Measurements from ENCODE around the gene CDPF1. TPM values are rescaled to one million over a fixed set of nuclear protein-coding genes. Genes with fewer than 3 reads are reported as not detected.
A peak's percentile ranks its signal among the peaks of the same experiment; 100 is the strongest.

The CDPF1 gene
- total and polyA plus RNA-seq, 2 of the 4 experiments (the other 2 are of a cell fraction), result 11.5 to 14.5 TPM

DNA sequence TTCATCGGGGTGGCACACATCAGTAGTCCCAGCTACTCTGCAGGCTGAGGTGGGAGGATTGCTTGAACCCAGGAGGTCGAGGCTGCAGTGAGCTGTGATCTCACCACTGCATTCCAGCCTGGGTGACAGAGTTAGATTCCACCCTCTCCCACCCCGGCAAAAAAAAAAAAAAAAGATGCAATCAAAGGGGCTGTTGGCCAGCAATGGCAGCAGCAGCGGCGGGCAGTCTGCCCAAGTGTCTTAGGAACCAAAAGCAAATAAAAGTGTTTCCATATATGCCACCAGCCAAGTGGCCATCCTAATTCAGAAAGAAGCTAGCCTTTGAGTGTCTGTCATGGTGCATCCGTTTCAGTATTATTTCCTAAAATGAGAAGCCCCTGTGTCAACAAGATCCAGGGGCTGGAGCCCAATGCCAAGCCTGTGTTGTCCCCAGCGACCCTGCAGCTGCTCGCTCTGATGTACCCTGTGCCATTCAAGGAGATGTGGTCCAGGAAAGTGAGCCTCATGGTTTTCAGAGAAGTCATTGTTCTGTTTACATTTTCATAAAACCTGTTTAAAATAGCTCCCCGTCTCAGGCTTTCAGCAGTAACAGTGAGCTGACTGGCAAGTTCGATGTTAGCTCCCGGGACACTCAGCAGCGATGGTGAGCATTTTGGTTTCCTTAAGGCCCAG, 12.5 kb downstream of the CDPF1 start:
- whole genome bisulfite sequencing, 2 experiments (ENCODE audit: extremely low coverage in 2 of 2, insufficient read length in 1 of 2), result 72% methylated on average over 2 of the region's 12 CpGs; no CpG with 5 or more reads in 1 of the 2 experiments
- Histone ChIP-seq H3K9me3 (ENCODE audit: control insufficient read depth, insufficient read depth, low read length) (no peaks in the 10 kb centered on the region), H2AFZ (replicated peaks; ENCODE audit: low read length, poor library complexity) (no peak overlapping the region), H3K9ac (ENCODE audit: low read depth, low read length) (no peak overlapping the region), H2BK120ac (ENCODE audit: low read depth, low read length) (no peak overlapping the region), H3K4ac (ENCODE audit: low read depth, low read length) (no peak overlapping the region), H3K4me1 (ENCODE audit: control insufficient read depth, insufficient read depth, low read length) (peaks cover 5% of the 10 kb centered on the region), H3K79me1 (ENCODE audit: low read depth in 1 of 2, low read length in 2 of 2) (no peaks in the 10 kb centered on the region), H2AK5ac (ENCODE audit: low read depth, low read length) (no peak overlapping the region), H2BK15ac (ENCODE audit: low read depth, low read length) (no peak overlapping the region), H3K4me3 (ENCODE audit: insufficient read depth, low read depth, low read length) (no peak overlapping the region), H2AK9ac (replicated peaks; ENCODE audit: low read depth, low read length, poor library complexity) (no peak overlapping the region), H4K91ac (ENCODE audit: insufficient read depth, low read depth, low read length) (no peak overlapping the region), H4K8ac (ENCODE audit: low read depth in 2 of 2, low read length in 2 of 2) (peak overlapping the region in 1 of 2 experiments; percentile 24; a peak in 1 of 4 replicates), H3K23ac (ENCODE audit: low read depth, low read length) (no peak overlapping the region), H2BK5ac (ENCODE audit: low read depth, low read length, poor library complexity, severe bottlenecking) (no peak overlapping the region), H3K14ac (replicated peaks; ENCODE audit: low read depth, low read length) (no peak overlapping the region; the same call in 1 of the 2 replicates), H2BK20ac (ENCODE audit: low read depth, low read length) (no peak overlapping the region), H3K27me3 (ENCODE audit: control insufficient read depth, insufficient read depth, low read length) (no peaks in the 10 kb centered on the region), H4K20me1 (ENCODE audit: insufficient read depth, low read length) (peaks cover 3% of the 10 kb centered on the region; the same call in 1 of the 2 replicates), H3K36me3 (ENCODE audit: control insufficient read depth, insufficient read depth, low read length) (peaks cover 21% of the 10 kb centered on the region), H3K9me1 (ENCODE audit: insufficient read depth, low read length) (peaks cover 7% of the 10 kb centered on the region; the same call in 1 of the 2 replicates), H3K56ac (ENCODE audit: extremely low read depth, insufficient read depth, low read length) (no peak overlapping the region), H3K27ac (ENCODE audit: insufficient read depth, low read length) (no peak overlapping the region), H4K5ac (ENCODE audit: low read depth, low read length) (no peak overlapping the region), H3K4me2 (ENCODE audit: low read depth, low read length) (no peak overlapping the region), H3K18ac (ENCODE audit: low read depth, low read length) (no peak overlapping the region)
- intact Hi-C loops (cut with micrococcal nuclease), result no loop called here
- peak; percentile 31 for DNase-seq
- POLR2A ChIA-PET (ENCODE audit: unreplicated experiment), result interaction anchor here (0.6 kb wide), 1 partner anchor 18 kb away, joined by 3 read pairs; no protein-coding TSS in a partner anchor
- in situ Hi-C loops (cut with MboI; ENCODE audit: low sequenced_read_pairs), result no loop called here
- dilution Hi-C loops (cut with HindIII; ENCODE audit: low sequenced_read_pairs, unreplicated experiment), result no loop called here
- ATAC-seq (ENCODE audit: low read depth), result peak; percentile 84
- CTCF ChIA-PET, result interaction anchor here (0.5 to 0.6 kb wide), 2 partner anchors 46 to 571 kb away, joined by 5 to 6 read pairs; no protein-coding TSS in a partner anchor
- BruUV-seq (replicated peaks), result no TSS peak
- TF ChIP-seq, protein P1, sequence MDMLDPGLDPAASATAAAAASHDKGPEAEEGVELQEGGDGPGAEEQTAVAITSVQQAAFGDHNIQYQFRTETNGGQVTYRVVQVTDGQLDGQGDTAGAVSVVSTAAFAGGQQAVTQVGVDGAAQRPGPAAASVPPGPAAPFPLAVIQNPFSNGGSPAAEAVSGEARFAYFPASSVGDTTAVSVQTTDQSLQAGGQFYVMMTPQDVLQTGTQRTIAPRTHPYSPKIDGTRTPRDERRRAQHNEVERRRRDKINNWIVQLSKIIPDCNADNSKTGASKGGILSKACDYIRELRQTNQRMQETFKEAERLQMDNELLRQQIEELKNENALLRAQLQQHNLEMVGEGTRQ (IDR thresholded peaks at IDR 0.05; ENCODE audit: low read depth, low read length), result no peak
- TF ChIP-seq, protein P2, sequence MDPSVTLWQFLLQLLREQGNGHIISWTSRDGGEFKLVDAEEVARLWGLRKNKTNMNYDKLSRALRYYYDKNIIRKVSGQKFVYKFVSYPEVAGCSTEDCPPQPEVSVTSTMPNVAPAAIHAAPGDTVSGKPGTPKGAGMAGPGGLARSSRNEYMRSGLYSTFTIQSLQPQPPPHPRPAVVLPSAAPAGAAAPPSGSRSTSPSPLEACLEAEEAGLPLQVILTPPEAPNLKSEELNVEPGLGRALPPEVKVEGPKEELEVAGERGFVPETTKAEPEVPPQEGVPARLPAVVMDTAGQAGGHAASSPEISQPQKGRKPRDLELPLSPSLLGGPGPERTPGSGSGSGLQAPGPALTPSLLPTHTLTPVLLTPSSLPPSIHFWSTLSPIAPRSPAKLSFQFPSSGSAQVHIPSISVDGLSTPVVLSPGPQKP (IDR thresholded peaks at IDR 0.05; ENCODE audit: borderline replicate concordance, low read depth, low read length), result no peak
- TF ChIP-seq FOS (IDR thresholded peaks at IDR 0.05; ENCODE audit: low read depth, low read length), result no peak
- TF ChIP-seq RFX5 (IDR thresholded peaks at IDR 0.05; ENCODE audit: low read depth, low read length), result no peak
- TF ChIP-seq RCOR1 (IDR thresholded peaks at IDR 0.05; ENCODE audit: insufficient replicate concordance, low read length), result no peak
- no peak for TF ChIP-seq CEBPB (IDR thresholded peaks at IDR 0.05; ENCODE audit: low read depth, low read length)
- no peak for TF ChIP-seq MAFK (IDR thresholded peaks at IDR 0.05; ENCODE audit: low read depth, low read length)
- TF ChIP-seq MXI1 (IDR thresholded peaks at IDR 0.05; ENCODE audit: borderline replicate concordance, low read depth, low read length), result no peak
- no peak for TF ChIP-seq SMC3 (IDR thresholded peaks at IDR 0.05; ENCODE audit: low read depth, low read length)
- TF ChIP-seq RAD21 (IDR thresholded peaks at IDR 0.05; ENCODE audit: low read length), result no peak
- TF ChIP-seq BHLHE40 (IDR thresholded peaks at IDR 0.05; ENCODE audit: low read depth, low read length), result no peak
- TF ChIP-seq NFE2L2 (IDR thresholded peaks at IDR 0.05; ENCODE audit: low read depth, low read length), result no peak
- TF ChIP-seq, protein P3, sequence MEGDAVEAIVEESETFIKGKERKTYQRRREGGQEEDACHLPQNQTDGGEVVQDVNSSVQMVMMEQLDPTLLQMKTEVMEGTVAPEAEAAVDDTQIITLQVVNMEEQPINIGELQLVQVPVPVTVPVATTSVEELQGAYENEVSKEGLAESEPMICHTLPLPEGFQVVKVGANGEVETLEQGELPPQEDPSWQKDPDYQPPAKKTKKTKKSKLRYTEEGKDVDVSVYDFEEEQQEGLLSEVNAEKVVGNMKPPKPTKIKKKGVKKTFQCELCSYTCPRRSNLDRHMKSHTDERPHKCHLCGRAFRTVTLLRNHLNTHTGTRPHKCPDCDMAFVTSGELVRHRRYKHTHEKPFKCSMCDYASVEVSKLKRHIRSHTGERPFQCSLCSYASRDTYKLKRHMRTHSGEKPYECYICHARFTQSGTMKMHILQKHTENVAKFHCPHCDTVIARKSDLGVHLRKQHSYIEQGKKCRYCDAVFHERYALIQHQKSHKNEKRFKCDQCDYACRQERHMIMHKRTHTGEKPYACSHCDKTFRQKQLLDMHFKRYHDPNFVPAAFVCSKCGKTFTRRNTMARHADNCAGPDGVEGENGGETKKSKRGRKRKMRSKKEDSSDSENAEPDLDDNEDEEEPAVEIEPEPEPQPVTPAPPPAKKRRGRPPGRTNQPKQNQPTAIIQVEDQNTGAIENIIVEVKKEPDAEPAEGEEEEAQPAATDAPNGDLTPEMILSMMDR (conservative IDR thresholded peaks at IDR 0.05; ENCODE audit: low read depth, low read length), result no peak
- TF ChIP-seq POLR2A (IDR thresholded peaks at IDR 0.05; ENCODE audit: low read depth, low read length), result no peak
- TF ChIP-seq MAZ (IDR thresholded peaks at IDR 0.05; ENCODE audit: borderline replicate concordance, low read depth, low read length), result no peak
